H9 (cell line): Measurements from ENCODE around the gene GYG1. TPM values are rescaled to one million over a fixed set of nuclear protein-coding genes. Genes with fewer than 3 reads are reported as not detected.

ENCODE experiments used
- DNase-seq: peaks from one replicate; pipeline ENCODE4 v3.0.0-alpha.2; 2017
- H2AFZ ChIP-seq: one replicate; pipeline ENCODE4 v1.6.1; 2013; ENCODE audit warnings: mild to moderate bottlenecking, low read length, control low read depth, moderate library complexity
- H2AK5ac ChIP-seq: 2 replicates; pipeline ENCODE4 v1.6.1; 2013; ENCODE audit warnings: low read length, control low read depth, mixed read lengths; ENCODE audit not compliant: insufficient read length
- H2BK120ac ChIP-seq: one replicate; pipeline ENCODE4 v1.6.1; 2013; ENCODE audit warnings: low read depth, mild to moderate bottlenecking, low read length, control low read depth, inconsistent platforms; ENCODE audit not compliant: poor library complexity, severe bottlenecking
- H2BK12ac ChIP-seq: 2 replicates; pipeline ENCODE4 v1.6.1; 2013; ENCODE audit warnings: low read length, control low read depth, mixed read lengths, low read depth; ENCODE audit not compliant: insufficient read length
- H2BK15ac ChIP-seq: 2 replicates; pipeline ENCODE4 v1.6.1; 2013; ENCODE audit warnings: low read depth, low read length, control low read depth
- H2BK20ac ChIP-seq: one replicate; pipeline ENCODE4 v1.6.1; 2013; ENCODE audit warnings: low read depth, mild to moderate bottlenecking, low read length, control low read depth, inconsistent platforms; ENCODE audit not compliant: poor library complexity, severe bottlenecking
- H2BK5ac ChIP-seq: 2 replicates; pipeline ENCODE4 v1.6.1; 2013; ENCODE audit warnings: low read length, control low read depth, mixed read lengths; ENCODE audit not compliant: insufficient read length
- H3K14ac ChIP-seq: 2 replicates; pipeline ENCODE4 v1.6.1; 2013; ENCODE audit warnings: low read length, control low read depth; ENCODE audit not compliant: insufficient read depth
- H3K18ac ChIP-seq: 2 replicates; pipeline ENCODE4 v1.6.1; 2013; ENCODE audit warnings: low read depth, mild to moderate bottlenecking, mixed read lengths, low read length, control low read depth; ENCODE audit not compliant: insufficient read length
- H3K23ac ChIP-seq: 2 replicates; pipeline ENCODE4 v1.6.1; 2013; ENCODE audit warnings: low read length, control low read depth, mixed read lengths, low read depth; ENCODE audit not compliant: insufficient read length
- H3K23me2 ChIP-seq: 2 replicates; pipeline ENCODE4 v1.6.1; 2013; ENCODE audit warnings: low read depth, mild to moderate bottlenecking, mixed read lengths, low read length, control low read depth; ENCODE audit not compliant: insufficient read length, poor library complexity, severe bottlenecking
- H3K27ac ChIP-seq: 2 replicates; pipeline ENCODE4 v1.5.1; 2013; ENCODE audit warnings: low read length, control low read depth, mixed read lengths, low read depth; ENCODE audit not compliant: insufficient read length
- H3K27me3 ChIP-seq: 2 replicates; pipeline ENCODE4 v1.6.1; 2013; ENCODE audit warnings: low read length, control low read depth, inconsistent platforms; ENCODE audit not compliant: insufficient read depth
- H3K4ac ChIP-seq: 2 replicates; pipeline ENCODE4 v1.6.1; 2013; ENCODE audit warnings: low read depth, mild to moderate bottlenecking, control low read depth, inconsistent platforms, low read length, moderate library complexity
- H3K4me1 ChIP-seq: 2 replicates; pipeline ENCODE4 v1.6.1; 2013; ENCODE audit warnings: low read length, control low read depth, inconsistent platforms; ENCODE audit not compliant: insufficient read depth
- H3K4me2 ChIP-seq: 2 replicates; pipeline ENCODE4 v1.6.1; 2013; ENCODE audit warnings: low read length, control low read depth, mixed read lengths; ENCODE audit not compliant: insufficient read length, insufficient read depth
- H3K56ac ChIP-seq: 2 replicates; pipeline ENCODE4 v1.6.1; 2013; ENCODE audit warnings: low read depth, mild to moderate bottlenecking, mixed read lengths, low read length, control low read depth; ENCODE audit not compliant: insufficient read length
- H3K79me1 ChIP-seq: 2 replicates; pipeline ENCODE4 v1.6.1; 2013; ENCODE audit warnings: low read depth, mild to moderate bottlenecking, moderate library complexity, low read length, control low read depth, inconsistent platforms; ENCODE audit not compliant: insufficient read depth, poor library complexity, severe bottlenecking
- H3K79me2 ChIP-seq: 2 replicates; pipeline ENCODE4 v1.6.1; 2013; ENCODE audit warnings: low read length, control low read depth, inconsistent platforms; ENCODE audit not compliant: insufficient read depth
- H3K9ac ChIP-seq: 2 replicates; pipeline ENCODE4 v1.6.1; 2013; ENCODE audit warnings: low read length, control low read depth, mixed read lengths; ENCODE audit not compliant: insufficient read length; ENCODE audit errors: extremely low read depth
- H3K9me3 ChIP-seq: one replicate; pipeline ENCODE4 v1.6.1; 2013; ENCODE audit warnings: low read depth, low read length, inconsistent platforms; ENCODE audit not compliant: control insufficient read depth
- H3T11ph ChIP-seq: one replicate; pipeline ENCODE4 v1.6.1; 2013; ENCODE audit warnings: mild to moderate bottlenecking, low read length, control low read depth, inconsistent platforms
- H4K20me1 ChIP-seq: one replicate; pipeline ENCODE4 v1.6.1; 2013; ENCODE audit not compliant: control insufficient read depth, insufficient read length, insufficient read depth
- H4K5ac ChIP-seq: 2 replicates; pipeline ENCODE4 v1.6.1; 2013; ENCODE audit warnings: low read depth, mild to moderate bottlenecking, mixed read lengths, low read length, control low read depth; ENCODE audit not compliant: insufficient read length
- H4K8ac ChIP-seq: replicated peaks from 2 replicates; pipeline ENCODE4 v1.6.1; 2013; ENCODE audit warnings: low read length, control low read depth, mixed read lengths, low read depth; ENCODE audit not compliant: insufficient read length
- H4K91ac ChIP-seq: 2 replicates; pipeline ENCODE4 v1.6.1; 2013; ENCODE audit warnings: low read depth, mild to moderate bottlenecking, moderate library complexity, mixed read lengths, low read length, control low read depth; ENCODE audit not compliant: insufficient read length
- H3K27ac Mint-ChIP-seq, 3 experiments: 2 replicates in 2 of 3; 3 replicates in 1 of 3; pipeline ENCODE4 v1.8.0; 2020 to 2021; ENCODE audit warnings: mixed read lengths in 3 of 3, mild to moderate bottlenecking in 1 of 3, moderate library complexity in 1 of 3
- H3K27me3 Mint-ChIP-seq: 2 replicates; pipeline ENCODE4 v1.8.0; 2021; ENCODE audit warnings: low read depth, mild to moderate bottlenecking, moderate library complexity, mixed read lengths
- H3K36me3 Mint-ChIP-seq, 3 experiments: 2 replicates in 2 of 3; 3 replicates in 1 of 3; pipeline ENCODE4 v1.8.0; 2020 to 2021; ENCODE audit warnings: low read depth in 3 of 3, mixed read lengths in 3 of 3; ENCODE audit not compliant: insufficient read depth in 1 of 3
- H3K4me1 Mint-ChIP-seq, 2 experiments: 2 replicates each; pipeline ENCODE4 v1.8.0; 2020; ENCODE audit warnings: mixed read lengths in 2 of 2
- H3K4me3 Mint-ChIP-seq, 2 experiments: 2 replicates in 1 of 2; 3 replicates in 1 of 2; pipeline ENCODE4 v1.8.0; 2020 to 2021; ENCODE audit warnings: mild to moderate bottlenecking in 2 of 2, mixed read lengths in 2 of 2, moderate library complexity in 1 of 2
- H3K9me3 Mint-ChIP-seq, 2 experiments: 2 replicates in 1 of 2; 3 replicates in 1 of 2; pipeline ENCODE4 v1.8.0; 2020; ENCODE audit warnings: mild to moderate bottlenecking in 2 of 2, mixed read lengths in 2 of 2, moderate library complexity in 1 of 2
- CTCF ChIP-seq: fragments of 200-600 bp; sonication (generic); conservative IDR thresholded peaks from 3 replicates; pipeline ENCODE4 v1.8.0; 2021; ENCODE audit warnings: antibody characterized with exemption, mild to moderate bottlenecking
- WGBS: extraction: QIAGEN DNeasy Blood & Tissue Kit; methylation state at CpG from one replicate; pipeline ENCODE4 v1.1.7; 2013; ENCODE audit warnings: missing lambda C conversion rate, low lambda C conversion rate, mixed read lengths; ENCODE audit not compliant: insufficient read length; ENCODE audit errors: extremely low coverage; 5-methylcytosine and 5-hydroxymethylcytosine counted together
- total RNA-seq: library from RNA; stranded (reverse); gene quantifications from 2 replicates; pipeline ENCODE4 v1.2.1, GENCODE V29; 2021

GYG1 gene
- total RNA-seq, 1 experiment from 2014 or later: 31.5 TPM

- Mint-ChIP-seq H3K9me3 (peaks cover 0 to 6% of the 10 kb centered on the region in 2 experiments; a peak in 3 of 5 replicates), H3K36me3 (peaks cover 0 to 3% (median 0%) of the 10 kb centered on the region in 3 experiments; a peak in 1 of 7 replicates), H3K4me3 (no peak overlapping the region), H3K27ac (no peak overlapping the region), H3K27me3 (no peaks in the 10 kb centered on the region), H3K4me1 (no peaks in the 10 kb centered on the region)
- WGBS: no CpG with 5 or more reads among the region's 6 CpGs
- H3K9ac ChIP-seq: no peak overlapping the region
- H2BK5ac ChIP-seq: no peak overlapping the region
- H4K20me1 ChIP-seq: no peaks in the 10 kb centered on the region
- no peak overlapping the region for H3K4ac ChIP-seq
- no peak overlapping the region for H3T11ph ChIP-seq
- H4K91ac ChIP-seq: no peak overlapping the region
- no peak overlapping the region for H3K23ac ChIP-seq
- no peak overlapping the region for H2AFZ ChIP-seq
- H2BK20ac ChIP-seq: no peak overlapping the region
- H3K4me2 ChIP-seq: no peak overlapping the region
- H2BK12ac ChIP-seq: no peak overlapping the region
- no peak overlapping the region for H3K14ac ChIP-seq
- no peak overlapping the region for H2BK15ac ChIP-seq
- H2AK5ac ChIP-seq: no peak overlapping the region
- H3K79me2 ChIP-seq: no peaks in the 10 kb centered on the region
- no peak overlapping the region for H4K5ac ChIP-seq
- H3K56ac ChIP-seq: no peak overlapping the region
- H3K23me2 ChIP-seq: no peaks in the 10 kb centered on the region
- no peak overlapping the region for H3K27ac ChIP-seq
- H2BK120ac ChIP-seq: no peak overlapping the region
- TF ChIP-seq CTCF: no peak
- no peak overlapping the region for H3K18ac ChIP-seq
- H3K27me3 ChIP-seq: no peaks in the 10 kb centered on the region
- no peaks in the 10 kb centered on the region for H3K79me1 ChIP-seq
- no peak overlapping the region for H4K8ac ChIP-seq
- no peak for DNase-seq
- H3K9me3 ChIP-seq: no peaks in the 10 kb centered on the region
- no peaks in the 10 kb centered on the region for H3K4me1 ChIP-seq
These were observed 15.6 kb upstream of the GYG1 start for GRCh38 chr3:148975696-148976095.
